Stromal cell of bone marrow (primary cell): ENCODE measurements around the gene PPIG.
"Not testable (repeated sequence)": the region's sequence is repeated elsewhere in the genome, so short reads cannot be mapped to it uniquely, and the experiment has no call there.

Experiments
- DNase-seq: peaks from one replicate; pipeline ENCODE4 v3.0.0-alpha.2; 2012; ENCODE audit warnings: low read depth

Gene PPIG

DNA sequence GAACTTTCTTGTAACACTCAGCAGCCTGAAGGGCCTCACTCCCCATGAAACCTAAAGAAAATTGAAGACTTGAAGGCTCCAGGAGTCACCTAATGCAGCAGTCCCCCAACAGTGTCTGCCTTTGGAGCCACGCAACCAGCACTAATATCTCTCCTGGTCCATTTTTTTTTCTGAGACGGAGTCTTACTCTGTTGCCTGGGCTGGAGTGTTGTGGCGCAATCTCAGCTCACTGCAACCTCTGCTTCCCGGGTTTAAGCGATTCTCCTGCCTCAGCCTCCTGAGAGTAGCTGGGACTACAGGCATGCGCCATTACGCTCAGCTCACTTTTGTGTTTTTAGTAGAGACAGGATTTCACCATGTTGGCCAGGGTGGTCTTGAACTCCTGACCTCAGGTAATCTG, 12.4 kb downstream of the PPIG start:
- DNase-seq: not testable (repeated sequence)

DNA sequence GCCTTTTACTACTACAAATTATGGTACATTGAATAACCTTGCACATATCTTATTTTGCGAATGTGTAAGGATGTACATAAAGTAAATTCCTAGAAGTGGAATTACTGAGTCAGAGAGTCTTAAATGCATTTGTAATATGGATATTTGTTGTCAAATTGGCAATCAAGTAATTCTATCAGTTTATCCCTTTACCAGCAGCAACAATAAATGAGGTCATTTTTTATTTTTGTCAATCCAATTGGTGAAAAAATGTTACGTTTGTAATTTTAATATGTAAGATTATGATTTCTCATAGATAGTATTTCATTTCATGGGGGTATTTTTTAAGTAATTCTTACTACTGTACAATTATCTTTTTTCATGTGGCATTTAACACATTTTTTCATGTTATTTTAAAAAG, 14.8 kb downstream of the PPIG start:
- no peak for DNase-seq

- DNase-seq: no peak
Measured at GRCh38 chr2:169599568-169599967, 15.4 kb downstream of the PPIG start.

GRCh38 chr2:169609264-169609663, 25.1 kb downstream of the PPIG start:
- DNase-seq: no peak

GRCh38 chr2:169613876-169614275, 29.7 kb downstream of the PPIG start:
- no peak for DNase-seq

DNA sequence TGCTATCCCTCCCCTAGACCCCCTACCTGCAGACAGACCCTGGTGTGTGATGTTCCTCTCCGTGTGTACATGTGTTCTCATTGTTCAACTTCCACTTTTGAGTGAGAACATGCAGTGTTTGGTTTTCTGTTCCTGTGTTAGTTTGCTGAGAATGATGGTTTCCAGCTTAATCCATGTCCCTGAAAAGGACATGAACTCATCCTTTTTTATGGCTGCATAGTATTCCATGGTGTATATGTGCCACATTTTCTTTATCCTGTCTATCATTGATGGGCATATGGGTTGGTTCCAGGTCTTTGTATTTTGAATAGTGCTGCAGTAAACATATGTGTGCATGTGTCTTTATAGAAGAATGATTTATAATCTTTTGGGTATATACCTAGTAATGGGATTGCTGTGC, 31.8 kb downstream of the PPIG start:
- not testable (repeated sequence) for DNase-seq

DNA sequence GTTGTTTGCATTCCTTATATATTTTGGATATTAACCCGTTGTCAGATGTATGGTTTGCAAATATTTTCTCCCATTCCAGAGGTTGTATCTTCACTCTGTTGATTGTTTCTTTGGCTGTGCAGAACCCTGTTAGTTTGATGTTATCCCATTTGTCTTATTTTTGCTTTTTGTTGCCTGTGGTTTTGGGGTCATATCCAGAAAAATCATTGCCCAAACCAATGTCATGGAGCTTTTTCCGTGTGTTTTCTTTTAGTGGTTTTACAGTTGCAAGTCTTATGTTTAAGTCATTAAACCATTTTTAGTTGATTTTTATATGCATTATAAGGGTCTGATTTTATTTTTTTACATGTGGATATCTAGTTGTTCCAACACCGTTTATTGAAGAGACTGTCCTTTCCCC, 35.8 kb downstream of the PPIG start:
- DNase-seq: peak; percentile 35

- DNase-seq: no peak
Measured at GRCh38 chr2:169620509-169620908, 36.4 kb downstream of the PPIG start.

DNA sequence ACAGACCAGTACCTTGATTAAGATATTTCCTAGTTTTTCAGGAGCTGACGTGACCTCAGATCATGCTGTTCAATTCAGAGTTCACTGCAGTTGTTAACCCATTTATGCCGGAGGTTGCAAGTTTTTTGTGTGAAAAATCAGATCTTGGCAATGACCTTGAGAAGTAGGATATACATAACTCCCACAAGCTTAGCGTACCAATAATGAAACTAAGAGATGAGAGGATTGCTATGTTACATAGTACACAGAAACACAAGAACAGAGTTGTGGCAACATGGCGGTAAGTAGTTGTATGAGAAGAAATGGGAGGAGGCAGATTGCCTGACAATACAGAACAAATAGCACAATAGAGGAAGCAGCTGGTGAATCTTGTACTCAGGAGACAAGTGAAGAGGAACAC, 39.1 kb downstream of the PPIG start:
- no peak for DNase-seq

GRCh38 chr2:169625781-169626180, 41.6 kb downstream of the PPIG start:
- no peak for DNase-seq

- DNase-seq: no peak
Measured at GRCh38 chr2:169636440-169637097, 52.4 kb downstream of the PPIG start.

- no peak for DNase-seq
Measured at GRCh38 chr2:169637620-169638019, 53.5 kb downstream of the PPIG start.

DNA sequence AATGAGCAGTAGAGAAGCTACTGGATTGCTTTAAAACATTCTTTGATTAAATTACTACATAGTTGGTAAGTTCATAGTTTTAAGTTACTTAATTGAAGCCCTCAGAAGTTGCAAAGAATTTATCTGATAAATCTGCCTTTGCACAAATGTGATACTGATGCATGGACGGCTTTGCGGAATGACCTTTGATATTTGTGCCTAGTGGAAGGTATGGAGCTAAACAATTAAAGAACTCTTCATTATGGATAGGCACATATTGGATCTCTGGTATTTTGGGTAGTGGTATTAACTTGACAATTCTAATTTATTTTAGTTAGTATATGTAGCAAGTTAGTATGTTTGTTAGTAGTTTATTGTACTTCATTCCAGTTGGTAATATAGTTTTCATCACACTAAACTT, 56.0 kb downstream of the PPIG start:
- DNase-seq: no peak

DNA sequence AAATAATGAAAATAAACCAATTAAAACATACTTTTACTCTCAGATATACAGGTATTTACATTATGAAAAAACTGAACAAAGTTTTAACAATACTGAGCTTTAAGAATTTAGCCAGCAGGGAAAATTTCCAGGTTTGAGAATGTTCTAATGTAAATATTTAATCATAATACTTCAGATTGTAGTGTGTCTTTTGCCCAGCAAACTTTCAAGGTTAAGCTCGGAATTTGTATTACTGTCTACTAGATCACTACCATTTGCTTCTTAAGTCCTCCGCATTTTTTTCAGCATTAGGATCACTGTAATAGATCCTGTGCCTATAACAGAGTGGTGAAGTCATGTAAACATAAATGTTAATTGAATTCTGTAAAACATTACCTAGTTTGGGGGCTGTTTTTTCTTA, 57.3 kb downstream of the PPIG start:
- DNase-seq: no peak

GRCh38 chr2:169644173-169644572, 60.0 kb downstream of the PPIG start:
- DNase-seq: no peak

- no peak for DNase-seq
Measured at GRCh38 chr2:169647496-169647895, 63.3 kb downstream of the PPIG start.

DNA sequence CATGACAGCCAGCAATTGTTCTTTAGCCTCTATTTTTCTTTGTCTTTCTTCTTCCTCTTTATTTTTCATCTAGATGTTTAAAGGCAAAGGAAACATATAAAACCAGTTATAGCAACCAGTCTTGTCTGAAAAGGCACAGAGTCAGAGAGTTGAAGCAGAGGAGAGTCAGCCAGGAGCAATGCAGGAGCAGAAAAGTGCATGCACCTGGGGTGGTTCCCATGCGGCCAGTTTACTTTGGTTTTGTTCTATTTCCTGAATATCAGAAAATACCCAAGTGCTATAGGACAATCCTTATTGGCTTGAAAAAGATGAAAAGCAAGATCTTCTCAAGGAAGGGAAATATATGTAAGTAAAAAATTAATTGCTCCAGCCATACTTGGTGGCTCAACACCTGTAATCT, 65.1 kb downstream of the PPIG start:
- no peak for DNase-seq

DNA sequence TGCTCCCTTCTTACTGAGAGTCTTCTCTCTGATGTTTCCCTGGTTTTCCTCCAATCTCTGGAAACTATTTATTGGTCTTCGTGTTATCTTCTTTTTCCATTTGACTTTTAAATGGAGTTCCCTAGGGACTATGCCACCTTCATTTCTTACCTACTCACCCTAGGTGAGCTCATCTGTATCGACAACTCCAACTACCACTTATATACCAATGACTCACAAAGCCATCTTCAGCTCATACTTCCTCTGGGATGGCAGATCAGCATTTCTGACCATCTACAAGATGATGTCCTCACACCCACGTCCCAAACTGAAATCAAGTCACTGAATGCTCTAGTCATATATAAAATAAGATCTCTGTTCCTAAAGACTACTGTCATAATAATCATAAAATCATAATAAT, 69.5 kb downstream of the PPIG start:
- no peak for DNase-seq

DNA sequence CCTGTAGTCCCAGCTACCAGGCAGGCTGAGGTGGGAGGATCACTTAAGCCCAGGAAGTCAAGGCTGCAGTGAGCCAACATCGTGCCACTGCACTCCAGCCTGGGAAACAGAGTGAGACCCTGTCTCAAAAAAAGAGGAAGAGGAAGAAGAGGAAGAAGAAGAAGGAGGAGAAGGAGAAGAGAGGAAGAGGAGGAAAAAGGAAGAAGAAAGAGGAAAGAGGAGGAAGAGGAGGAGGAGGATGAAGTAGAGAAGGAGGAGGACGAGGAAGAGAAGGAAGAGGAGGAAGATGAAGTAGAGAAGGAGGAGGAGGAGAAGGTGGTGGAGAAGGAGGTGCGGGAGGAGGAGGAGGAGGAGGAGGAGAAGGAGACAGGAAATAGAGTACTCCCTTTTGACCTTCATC, 72.0 kb downstream of the PPIG start:
- DNase-seq: no peak

DNA sequence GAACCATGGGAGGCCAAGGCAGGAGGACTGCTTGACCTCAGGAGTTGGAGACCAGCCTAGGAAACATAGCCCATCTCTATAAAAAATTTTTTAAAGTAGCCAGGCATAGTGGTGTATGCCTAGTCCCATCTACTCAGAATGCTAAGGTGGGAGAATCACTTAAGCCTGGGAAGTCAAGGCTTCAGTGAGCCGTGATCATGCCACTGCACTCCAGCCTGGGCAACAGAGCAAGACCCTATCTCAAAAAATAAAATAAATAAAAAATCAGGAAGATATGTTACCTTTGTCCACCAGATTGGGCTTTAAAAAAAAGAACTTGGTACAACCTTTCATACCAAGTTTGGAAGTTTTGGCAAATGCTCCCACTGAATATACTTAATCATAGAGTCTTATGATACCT, 74.7 kb downstream of the PPIG start:
- no peak for DNase-seq

DNA sequence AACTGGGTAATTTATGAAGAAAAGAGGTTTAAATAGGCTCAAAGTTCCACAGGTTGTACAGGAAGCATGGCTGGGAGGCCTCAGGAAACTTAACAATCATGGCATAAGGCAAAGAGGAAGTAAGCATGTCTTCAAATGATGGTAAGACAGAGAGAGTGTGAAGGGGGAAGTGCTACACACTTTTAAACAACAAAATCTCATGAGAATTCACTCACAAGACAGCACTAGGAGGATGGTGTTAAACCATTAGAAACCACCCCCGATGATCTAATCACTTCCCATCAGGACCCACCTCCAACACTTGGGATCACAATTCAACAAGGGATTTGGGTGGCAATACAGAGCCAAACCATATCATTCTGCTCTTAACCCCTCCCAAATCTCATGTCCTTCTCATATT, 75.2 kb downstream of the PPIG start:
- no peak for DNase-seq

GRCh38 chr2:169661265-169661664, 77.1 kb downstream of the PPIG start:
- no peak for DNase-seq

- DNase-seq: no peak
Measured at GRCh38 chr2:169662744-169663143, 78.6 kb downstream of the PPIG start.

DNA sequence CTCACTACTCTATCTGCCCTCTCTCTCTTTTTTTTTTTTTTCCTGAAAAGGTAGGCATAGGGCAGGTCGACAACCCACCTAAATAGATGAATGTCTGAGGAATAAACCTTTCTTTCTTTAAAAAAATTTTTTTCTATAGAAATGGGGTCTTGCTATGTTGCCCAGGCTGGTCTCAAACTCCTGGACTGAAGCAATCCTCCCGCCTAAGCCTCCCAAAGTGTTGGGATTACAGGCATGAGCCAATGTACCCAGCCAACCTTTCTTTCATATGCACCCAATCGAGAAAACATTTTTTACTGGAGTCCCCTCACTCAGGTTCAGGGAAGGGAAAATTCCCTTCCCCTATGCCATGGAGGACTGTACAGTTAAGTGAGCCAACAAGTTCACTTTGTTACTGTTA, 79.1 kb downstream of the PPIG start:
- DNase-seq: no peak

- no peak for DNase-seq
Measured at GRCh38 chr2:169664600-169664977, 80.4 kb downstream of the PPIG start.
